Lower lobe of right lung (tissue), 2 donors: ENCODE measurements around the gene LASP1. TPM values are rescaled to one million over a fixed set of nuclear protein-coding genes. Genes with fewer than 3 reads are reported as not detected.

Experiments
- ATAC-seq, 2 donors: fragments of 200-7000 bp; cut with Tn5 transposase; one replicate each; pipeline ENCODE4 v1.9.1; 2020 to 2022; ENCODE audit warnings: mild to moderate bottlenecking in 2 of 2, moderate library complexity in 2 of 2
- DNase-seq: peaks from one replicate; pipeline ENCODE4 v3.0.0-alpha.2; 2020
- H3K27ac ChIP-seq: fragments of 200-600 bp; one replicate; pipeline ENCODE4 v1.8.0; 2022
- H3K27me3 ChIP-seq: fragments of 200-600 bp; one replicate; pipeline ENCODE4 v1.8.0; 2022; ENCODE audit warnings: low read depth
- H3K36me3 ChIP-seq: fragments of 200-600 bp; one replicate; pipeline ENCODE4 v1.8.0; 2022; ENCODE audit warnings: mild to moderate bottlenecking
- H3K4me1 ChIP-seq: fragments of 200-600 bp; one replicate; pipeline ENCODE4 v1.8.0; 2022
- H3K4me3 ChIP-seq: fragments of 200-600 bp; one replicate; pipeline ENCODE4 v1.8.0; 2022; ENCODE audit warnings: mild to moderate bottlenecking
- H3K9me3 ChIP-seq: fragments of 200-600 bp; one replicate; pipeline ENCODE4 v1.8.0; 2022
- intact Hi-C: fragments of 100-400 bp; cut with DNase I; formaldehyde crosslinking; loops from one replicate; pipeline ENCODE4 v1.11.0; 2022
- total RNA-seq: library from RNA; stranded (reverse); fragmentation: NEBNext Ultra II Directional; extraction: Animal tissue kit (Norgen Biotek cat#: 25700); gene quantifications from one replicate; pipeline ENCODE4 v1.2.1, GENCODE V29; 2021
- TF ChIP-seq, protein P1 (sequence below): fragments of 200-600 bp; IDR thresholded peaks from one replicate; pipeline ENCODE4 v1.8.0; 2022; ENCODE audit warnings: antibody characterized with exemption, mild to moderate bottlenecking
- donor health status: DM: no; HTN: yes; CAD: no; lungs with severe emphysema.

Gene LASP1
- total RNA-seq, 1 donor from 2014 or later, result 158 TPM

- H3K27ac ChIP-seq, result peak overlapping the region; percentile 11
- H3K36me3 ChIP-seq, result peaks cover 71% of the 10 kb centered on the region
- no peaks in the 10 kb centered on the region for H3K27me3 ChIP-seq
Measured at GRCh38 chr17:38885044-38885727, 15.3 kb downstream of the LASP1 start.

GRCh38 chr17:38885728-38886642 is 16.1 kb downstream of the LASP1 start:
- intact Hi-C loops, result no loop called here
- H3K4me1 ChIP-seq, result peaks cover 73% of the 10 kb centered on the region
- no peaks in the 10 kb centered on the region for H3K27me3 ChIP-seq
- TF ChIP-seq, protein P1, sequence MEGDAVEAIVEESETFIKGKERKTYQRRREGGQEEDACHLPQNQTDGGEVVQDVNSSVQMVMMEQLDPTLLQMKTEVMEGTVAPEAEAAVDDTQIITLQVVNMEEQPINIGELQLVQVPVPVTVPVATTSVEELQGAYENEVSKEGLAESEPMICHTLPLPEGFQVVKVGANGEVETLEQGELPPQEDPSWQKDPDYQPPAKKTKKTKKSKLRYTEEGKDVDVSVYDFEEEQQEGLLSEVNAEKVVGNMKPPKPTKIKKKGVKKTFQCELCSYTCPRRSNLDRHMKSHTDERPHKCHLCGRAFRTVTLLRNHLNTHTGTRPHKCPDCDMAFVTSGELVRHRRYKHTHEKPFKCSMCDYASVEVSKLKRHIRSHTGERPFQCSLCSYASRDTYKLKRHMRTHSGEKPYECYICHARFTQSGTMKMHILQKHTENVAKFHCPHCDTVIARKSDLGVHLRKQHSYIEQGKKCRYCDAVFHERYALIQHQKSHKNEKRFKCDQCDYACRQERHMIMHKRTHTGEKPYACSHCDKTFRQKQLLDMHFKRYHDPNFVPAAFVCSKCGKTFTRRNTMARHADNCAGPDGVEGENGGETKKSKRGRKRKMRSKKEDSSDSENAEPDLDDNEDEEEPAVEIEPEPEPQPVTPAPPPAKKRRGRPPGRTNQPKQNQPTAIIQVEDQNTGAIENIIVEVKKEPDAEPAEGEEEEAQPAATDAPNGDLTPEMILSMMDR, result no peak
- H3K36me3 ChIP-seq, result peaks cover 72% of the 10 kb centered on the region
- ATAC-seq (no peak), DNase-seq (no peak)
- no peaks in the 10 kb centered on the region for H3K9me3 ChIP-seq
- no peak overlapping the region for H3K27ac ChIP-seq
- no peak overlapping the region for H3K4me3 ChIP-seq

More at GRCh38 chr17:38885044-38885727, 15.3 kb downstream of the LASP1 start:
- Histone ChIP-seq H3K4me1 (peaks cover 81% of the 10 kb centered on the region), H3K9me3 (no peaks in the 10 kb centered on the region), H3K4me3 (no peak overlapping the region)
- intact Hi-C loops, result no loop called here
- ATAC-seq (no peak), DNase-seq (no peak)
- TF ChIP-seq, protein P1, result no peak

- TF ChIP-seq, protein P1, result no peak
- no peaks in the 10 kb centered on the region for H3K27me3 ChIP-seq
- peaks cover 72% of the 10 kb centered on the region for H3K36me3 ChIP-seq
- intact Hi-C loops, result no loop called here
- H3K4me1 ChIP-seq, result peaks cover 68% of the 10 kb centered on the region
- H3K4me3 ChIP-seq, result no peak overlapping the region
- no peak overlapping the region for H3K27ac ChIP-seq
- no peak for ATAC-seq
- no peaks in the 10 kb centered on the region for H3K9me3 ChIP-seq
- no peak for DNase-seq
Measured at GRCh38 chr17:38886643-38887010, 16.8 kb downstream of the LASP1 start.

DNA sequence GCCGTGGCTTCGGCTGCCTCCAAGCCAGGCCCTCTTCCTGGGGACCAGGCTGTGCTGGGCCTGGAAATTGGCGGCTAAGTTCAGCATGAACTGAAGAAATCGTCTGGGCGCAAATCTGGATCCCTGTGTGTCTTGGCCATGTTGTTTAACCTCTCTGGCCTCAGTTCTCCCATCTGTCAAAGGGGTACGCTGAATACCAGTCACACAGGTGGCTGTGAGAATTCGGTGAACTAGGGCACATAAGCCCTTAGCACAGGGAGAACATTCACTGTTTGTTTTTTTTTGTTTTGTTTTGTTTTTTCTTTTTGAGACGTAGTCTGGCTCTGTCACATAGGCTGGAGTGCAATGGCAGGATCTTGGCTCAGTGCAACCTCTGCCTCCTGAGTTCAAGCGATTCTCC is 19.0 kb downstream of the LASP1 start:
- intact Hi-C loops, result no loop called here

GRCh38 chr17:38889745-38890409 is 20.0 kb downstream of the LASP1 start:
- Histone ChIP-seq H3K9me3 (no peaks in the 10 kb centered on the region), H3K27me3 (no peaks in the 10 kb centered on the region), H3K4me1 (peaks cover 67% of the 10 kb centered on the region), H3K4me3 (no peak overlapping the region), H3K27ac (peak overlapping the region; percentile 31), H3K36me3 (peaks cover 83% of the 10 kb centered on the region)
- intact Hi-C loops, result no loop called here
- DNase-seq (no peak), ATAC-seq (no peak)
- TF ChIP-seq, protein P1, result no peak

More for the DNA sequence above, 19.0 kb downstream of the LASP1 start:
- DNase-seq (no peak), ATAC-seq (no peak)
- TF ChIP-seq, protein P1, result no peak
- H3K36me3 ChIP-seq, result peaks cover 76% of the 10 kb centered on the region
- no peak overlapping the region for H3K4me3 ChIP-seq
- no peaks in the 10 kb centered on the region for H3K27me3 ChIP-seq
- H3K9me3 ChIP-seq, result no peaks in the 10 kb centered on the region
- H3K4me1 ChIP-seq, result peaks cover 68% of the 10 kb centered on the region
- H3K27ac ChIP-seq, result no peak overlapping the region
